Activated T-helper 1 cell treated with anti-CD3 and anti-CD28 coated beads, Interleukin-12 subunit alpha, Interleukin-12 subunit beta, Interleukin-2, Interleukin-4 antibody, amounts not matched to agents 30 ng/mL and 10 ng/mL and 1 ng/mL, durations not matched to agents 14 hours and 24 hours and 36 hours (primary cell): ENCODE data around the gene MEF2D. TPM values are rescaled to one million over a fixed set of nuclear protein-coding genes. Genes with fewer than 3 reads are reported as not detected.

Source experiments
- DNase-seq: peaks from one replicate; pipeline ENCODE4 v3.0.0; 2021; ENCODE audit warnings: low spot score
- H3K27ac Mint-ChIP-seq: one replicate; pipeline ENCODE4 v1.8.0; 2021; ENCODE audit warnings: mild to moderate bottlenecking, mixed read lengths
- H3K27me3 Mint-ChIP-seq: one replicate; pipeline ENCODE4 v1.8.0; 2022; ENCODE audit warnings: mild to moderate bottlenecking, moderate library complexity, mixed read lengths; ENCODE audit not compliant: insufficient read depth
- H3K36me3 Mint-ChIP-seq: one replicate; pipeline ENCODE4 v1.8.0; 2021; ENCODE audit warnings: low read depth, mixed read lengths
- H3K4me1 Mint-ChIP-seq: one replicate; pipeline ENCODE4 v1.8.0; 2021; ENCODE audit warnings: low read depth, mixed read lengths
- H3K4me3 Mint-ChIP-seq: one replicate; pipeline ENCODE4 v1.8.0; 2021; ENCODE audit warnings: mild to moderate bottlenecking, moderate library complexity, mixed read lengths
- H3K9me3 Mint-ChIP-seq: one replicate; pipeline ENCODE4 v1.8.0; 2021; ENCODE audit warnings: mixed read lengths
- intact Hi-C: fragments of 100-400 bp; cut with micrococcal nuclease; formaldehyde crosslinking; loops from one replicate; pipeline ENCODE4 v1.15.1; 2024
- total RNA-seq: library from RNA; stranded (reverse); gene quantifications from 2 replicates; pipeline ENCODE4 v1.2.3, GENCODE V29; 2022

MEF2D gene
- total RNA-seq, 1 donor from 2014 or later, result 36.3 TPM

GRCh38 chr1:156464825-156465452 lies 35.6 kb downstream of the MEF2D start:
- intact Hi-C loops, result no loop called here
- DNase-seq, result no peak
- Mint-ChIP-seq H3K4me1 (peaks cover 12% of the 10 kb centered on the region), H3K27ac (no peak overlapping the region), H3K27me3 (no peaks in the 10 kb centered on the region), H3K36me3 (peaks cover 25% of the 10 kb centered on the region), H3K9me3 (no peaks in the 10 kb centered on the region), H3K4me3 (no peak overlapping the region)

GRCh38 chr1:156464335-156464734 lies 36.2 kb downstream of the MEF2D start:
- H3K27me3 Mint-ChIP-seq, result no peaks in the 10 kb centered on the region
- no peak overlapping the region for H3K4me3 Mint-ChIP-seq
- peaks cover 12% of the 10 kb centered on the region for H3K4me1 Mint-ChIP-seq
- no peaks in the 10 kb centered on the region for H3K9me3 Mint-ChIP-seq
- H3K27ac Mint-ChIP-seq, result no peak overlapping the region
- no peak for DNase-seq
- intact Hi-C loops, result no loop called here
- H3K36me3 Mint-ChIP-seq, result peaks cover 25% of the 10 kb centered on the region

- peaks cover 24% of the 10 kb centered on the region for H3K36me3 Mint-ChIP-seq
- intact Hi-C loops, result no loop called here
These were observed 36.7 kb downstream of the MEF2D start for GRCh38 chr1:156463874-156464273.

GRCh38 chr1:156462954-156463795 lies 37.4 kb downstream of the MEF2D start:
- Mint-ChIP-seq H3K4me1 (peaks cover 12% of the 10 kb centered on the region), H3K27me3 (no peaks in the 10 kb centered on the region), H3K9me3 (no peaks in the 10 kb centered on the region), H3K4me3 (no peak overlapping the region), H3K36me3 (peaks cover 19% of the 10 kb centered on the region), H3K27ac (no peak overlapping the region)
- intact Hi-C loops, result no loop called here
- DNase-seq, result no peak

More at GRCh38 chr1:156463874-156464273, 36.7 kb downstream of the MEF2D start:
- no peaks in the 10 kb centered on the region for H3K27me3 Mint-ChIP-seq
- no peak overlapping the region for H3K27ac Mint-ChIP-seq
- H3K4me3 Mint-ChIP-seq, result no peak overlapping the region
- no peaks in the 10 kb centered on the region for H3K9me3 Mint-ChIP-seq
- DNase-seq, result no peak
- peaks cover 12% of the 10 kb centered on the region for H3K4me1 Mint-ChIP-seq

GRCh38 chr1:156461781-156462647 lies 38.6 kb downstream of the MEF2D start:
- Mint-ChIP-seq H3K36me3 (peaks cover 13% of the 10 kb centered on the region), H3K27me3 (no peaks in the 10 kb centered on the region), H3K4me1 (peaks cover 16% of the 10 kb centered on the region), H3K27ac (no peak overlapping the region), H3K4me3 (no peak overlapping the region), H3K9me3 (no peaks in the 10 kb centered on the region)
- no peak for DNase-seq
- intact Hi-C loops, result no loop called here

GRCh38 chr1:156461109-156461508 lies 39.5 kb downstream of the MEF2D start:
- intact Hi-C loops, result no loop called here
- peaks cover 10% of the 10 kb centered on the region for H3K36me3 Mint-ChIP-seq
- H3K27ac Mint-ChIP-seq, result no peak overlapping the region
- H3K4me1 Mint-ChIP-seq, result peaks cover 25% of the 10 kb centered on the region
- no peak overlapping the region for H3K4me3 Mint-ChIP-seq
- no peaks in the 10 kb centered on the region for H3K27me3 Mint-ChIP-seq
- DNase-seq, result no peak
- no peaks in the 10 kb centered on the region for H3K9me3 Mint-ChIP-seq

GRCh38 chr1:156460525-156460924 lies 40.0 kb downstream of the MEF2D start:
- intact Hi-C loops, result no loop called here

GRCh38 chr1:156458181-156458503 lies 42.4 kb downstream of the MEF2D start:
- H3K4me1 Mint-ChIP-seq, result peaks cover 14% of the 10 kb centered on the region
- H3K36me3 Mint-ChIP-seq, result no peaks in the 10 kb centered on the region
- no peak overlapping the region for H3K27ac Mint-ChIP-seq
- no peaks in the 10 kb centered on the region for H3K9me3 Mint-ChIP-seq
- H3K27me3 Mint-ChIP-seq, result peaks cover 5% of the 10 kb centered on the region
- intact Hi-C loops, result no loop called here
- DNase-seq, result no peak
- no peak overlapping the region for H3K4me3 Mint-ChIP-seq

More at GRCh38 chr1:156460525-156460924, 40.0 kb downstream of the MEF2D start:
- H3K27ac Mint-ChIP-seq, result no peak overlapping the region
- H3K36me3 Mint-ChIP-seq, result peaks cover 8% of the 10 kb centered on the region
- peaks cover 24% of the 10 kb centered on the region for H3K4me1 Mint-ChIP-seq
- DNase-seq, result no peak
- H3K9me3 Mint-ChIP-seq, result no peaks in the 10 kb centered on the region
- H3K4me3 Mint-ChIP-seq, result no peak overlapping the region
- no peaks in the 10 kb centered on the region for H3K27me3 Mint-ChIP-seq

- peak; percentile 92 for DNase-seq
- peak overlapping the region; percentile 98 for H3K27ac Mint-ChIP-seq
- intact Hi-C loops, result loop anchor here (1.0 to 2.0 kb wide), 8 partner anchors 9 to 272 kb away; partner anchors contain the start of genes CCT3, GPATCH4, IQGAP3 and ISG20L2
- peaks cover 14% of the 10 kb centered on the region for H3K4me1 Mint-ChIP-seq
- H3K27me3 Mint-ChIP-seq, result peaks cover 5% of the 10 kb centered on the region
- peak overlapping the region; percentile 89 for H3K4me3 Mint-ChIP-seq
- no peaks in the 10 kb centered on the region for H3K36me3 Mint-ChIP-seq
- H3K9me3 Mint-ChIP-seq, result no peaks in the 10 kb centered on the region
These were observed 43.7 kb downstream of the MEF2D start for GRCh38 chr1:156456625-156457465.

GRCh38 chr1:156455362-156455761 lies 45.2 kb downstream of the MEF2D start:
- Mint-ChIP-seq H3K9me3 (no peaks in the 10 kb centered on the region), H3K4me3 (no peak overlapping the region), H3K36me3 (no peaks in the 10 kb centered on the region), H3K4me1 (peaks cover 14% of the 10 kb centered on the region), H3K27ac (no peak overlapping the region), H3K27me3 (peaks cover 13% of the 10 kb centered on the region)
- no peak for DNase-seq
- intact Hi-C loops, result no loop called here

GRCh38 chr1:156452907-156453306 lies 47.7 kb downstream of the MEF2D start:
- H3K9me3 Mint-ChIP-seq, result no peaks in the 10 kb centered on the region
- no peak for DNase-seq
- H3K4me1 Mint-ChIP-seq, result peaks cover 21% of the 10 kb centered on the region
- intact Hi-C loops, result no loop called here
- H3K27ac Mint-ChIP-seq, result no peak overlapping the region
- H3K4me3 Mint-ChIP-seq, result no peak overlapping the region
- peaks cover 24% of the 10 kb centered on the region for H3K27me3 Mint-ChIP-seq
- H3K36me3 Mint-ChIP-seq, result no peaks in the 10 kb centered on the region

- no peaks in the 10 kb centered on the region for H3K36me3 Mint-ChIP-seq
- peaks cover 14% of the 10 kb centered on the region for H3K4me1 Mint-ChIP-seq
- H3K9me3 Mint-ChIP-seq, result no peaks in the 10 kb centered on the region
- intact Hi-C loops, result no loop called here
- H3K27ac Mint-ChIP-seq, result no peak overlapping the region
- H3K4me3 Mint-ChIP-seq, result no peak overlapping the region
- DNase-seq, result no peak
- peaks cover 25% of the 10 kb centered on the region for H3K27me3 Mint-ChIP-seq
These were observed 48.9 kb downstream of the MEF2D start for GRCh38 chr1:156451505-156452160.
